H1 (cell line): ENCODE data around the gene LRRC27.

Source experiments
- CTCF ChIP-seq, 3 experiments: IDR thresholded peaks; 1 replicate in 2 of 3; 2 replicates in 1 of 3; pipeline versions ENCODE4 v1.5.1 to v1.6.1; 2011; ENCODE audit warnings: low read length in 3 of 3, mild to moderate bottlenecking in 3 of 3, inconsistent platforms in 2 of 3, low read depth in 1 of 3, moderate library complexity in 1 of 3; ENCODE audit not compliant: insufficient read depth in 1 of 3; ENCODE audit errors: control extremely low read depth in 1 of 3
- E2F6 ChIP-seq: IDR thresholded peaks from 2 replicates; pipeline ENCODE4 v1.6.1; 2012; ENCODE audit warnings: inconsistent platforms
- MAFK ChIP-seq: IDR thresholded peaks from 2 replicates; pipeline ENCODE4 v1.6.1; 2012; ENCODE audit warnings: low read depth, mild to moderate bottlenecking, improper control_type of control experiment, low read length
- POLR2AphosphoS5 ChIP-seq: IDR thresholded peaks from 2 replicates; pipeline ENCODE4 v1.6.1; 2011; ENCODE audit warnings: low read depth, low read length
- RNF2 ChIP-seq: fragments of 200-900, 300-1000 bp; sonication (generic); IDR thresholded peaks from 2 replicates; pipeline ENCODE4 v1.7.1; 2016; ENCODE audit warnings: borderline replicate concordance, low read depth, mild to moderate bottlenecking, antibody characterized with exemption, low read length; ENCODE audit not compliant: poor library complexity, severe bottlenecking; ENCODE audit errors: missing control alignments
- TAF1 ChIP-seq: IDR thresholded peaks from 2 replicates; pipeline ENCODE4 v1.6.1; 2011; ENCODE audit warnings: mild to moderate bottlenecking, low read depth, low read length
- TBP ChIP-seq: IDR thresholded peaks from 2 replicates; pipeline ENCODE4 v1.6.1; 2011; ENCODE audit warnings: low read depth, low read length, improper control_type of control experiment
- TCF12 ChIP-seq: IDR thresholded peaks from 2 replicates; pipeline ENCODE4 v1.6.1; 2011; ENCODE audit warnings: low read depth, mild to moderate bottlenecking, low read length
- TEAD4 ChIP-seq: IDR thresholded peaks from 2 replicates; pipeline ENCODE4 v1.6.1; 2012; ENCODE audit warnings: low read depth, low read length, inconsistent platforms, mixed read lengths
- YY1 ChIP-seq: IDR thresholded peaks from 2 replicates; pipeline ENCODE4 v1.6.1; 2011; ENCODE audit warnings: low read depth, mild to moderate bottlenecking, low read length

- no peak for TF ChIP-seq CTCF (IDR thresholded peaks at IDR 0.05; ENCODE audit: control extremely low read depth in 1 of 3, insufficient read depth in 1 of 3, low read depth in 1 of 3, low read length in 3 of 3)
- TF ChIP-seq POLR2AphosphoS5 = no peak
- no peak for TF ChIP-seq YY1
- TF ChIP-seq TCF12 = no peak
- no peak for TF ChIP-seq TEAD4
- no peak for TF ChIP-seq TAF1
- TF ChIP-seq TBP = no peak
- no peak for TF ChIP-seq MAFK
- TF ChIP-seq E2F6 = no peak
- no peak for TF ChIP-seq RNF2
These were observed 15.9 kb upstream of the LRRC27 start for GRCh38 chr10:132316133-132316532.
